Osteoblast (primary cell): ENCODE measurements around the gene MAPK10. TPM values are rescaled to one million over a fixed set of nuclear protein-coding genes. Genes with fewer than 3 reads are reported as not detected.

Experiments used
- DNase-seq: peaks from one replicate; pipeline ENCODE4 v3.0.0; 2011; ENCODE audit warnings: low spot score, mixed read lengths; ENCODE audit not compliant: insufficient read length; ENCODE audit errors: missing footprints
- H2AFZ ChIP-seq: 2 replicates; pipeline ENCODE4 v1.6.0; 2011; ENCODE audit warnings: mild to moderate bottlenecking, low read length
- H3K27ac ChIP-seq: 2 replicates; pipeline ENCODE4 v1.5.1; 2011; ENCODE audit warnings: mild to moderate bottlenecking, low read depth, low read length, moderate library complexity
- H3K27me3 ChIP-seq: 2 replicates; pipeline ENCODE4 v1.6.0; 2012; ENCODE audit warnings: mild to moderate bottlenecking, control low read depth, inconsistent platforms, low read length, moderate library complexity; ENCODE audit not compliant: insufficient read depth
- H3K36me3 ChIP-seq: 2 replicates; pipeline ENCODE4 v1.5.1; 2011; ENCODE audit warnings: mild to moderate bottlenecking, low read length, control low read depth, moderate library complexity; ENCODE audit not compliant: insufficient read depth
- H3K4me1 ChIP-seq: 2 replicates; pipeline ENCODE4 v1.5.1; 2011; ENCODE audit warnings: mild to moderate bottlenecking, low read length, control low read depth, moderate library complexity; ENCODE audit not compliant: insufficient read depth
- H3K4me2 ChIP-seq: 2 replicates; pipeline ENCODE4 v1.6.0; 2011; ENCODE audit warnings: mild to moderate bottlenecking, low read length; ENCODE audit not compliant: insufficient read depth
- H3K4me3 ChIP-seq: fragments of 200-600 bp; sonication (generic); 3 replicates; pipeline ENCODE4 v1.5.1; 2012; ENCODE audit warnings: mild to moderate bottlenecking, low read length, inconsistent platforms; ENCODE audit not compliant: insufficient read depth
- H3K79me2 ChIP-seq: 2 replicates; pipeline ENCODE4 v1.6.0; 2012; ENCODE audit warnings: mild to moderate bottlenecking, low read length, control low read depth, inconsistent platforms; ENCODE audit not compliant: insufficient read depth
- H3K9me3 ChIP-seq: 2 replicates; pipeline ENCODE4 v1.5.1; 2011; ENCODE audit warnings: low read depth, low read length, control low read depth
- H4K20me1 ChIP-seq: 2 replicates; pipeline ENCODE4 v1.6.0; 2012; ENCODE audit warnings: mild to moderate bottlenecking, low read length, control low read depth; ENCODE audit not compliant: insufficient read depth
- total RNA-seq: library from RNA; depleted of rRNA; stranded (reverse); fragments of >200 nt; gene quantifications from 2 replicates; pipeline ENCODE4 v1.2.3, GENCODE V29; 2012
- TF ChIP-seq, protein P1 (sequence below): IDR thresholded peaks from 2 replicates; pipeline ENCODE4 v1.5.1; 2011; ENCODE audit warnings: mild to moderate bottlenecking, low read depth, low read length, moderate library complexity; ENCODE audit errors: extremely low read depth

The MAPK10 gene
- total RNA-seq, 1 donor = 13.0 TPM

DNA sequence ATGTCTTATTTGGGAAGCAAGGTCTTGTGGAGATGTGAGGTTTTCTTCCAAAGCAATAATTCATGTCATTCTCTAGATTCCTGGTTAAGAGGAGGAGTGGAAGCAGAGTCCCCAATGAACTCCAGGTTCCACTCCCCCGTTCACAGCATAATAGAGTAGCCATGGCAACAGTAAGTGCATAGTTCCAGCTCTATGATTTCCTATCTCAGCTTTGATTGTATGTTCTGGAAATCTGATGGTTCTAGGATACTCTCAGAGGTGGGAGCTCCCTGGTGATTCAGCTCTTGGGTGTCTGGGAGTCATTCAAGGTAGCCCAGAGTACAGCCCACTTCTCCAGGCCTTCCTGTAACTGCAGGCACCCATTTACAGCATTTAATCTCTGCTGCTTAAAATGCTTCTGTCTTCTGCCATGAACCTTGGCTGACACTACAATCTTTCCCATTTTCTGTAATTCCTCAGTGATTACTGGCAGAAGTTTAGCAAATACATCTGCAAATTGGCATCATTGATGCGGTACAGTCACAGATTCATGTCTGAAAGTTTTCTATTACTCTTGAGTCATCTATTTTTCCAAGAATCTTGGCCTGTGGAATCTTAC is 242.0 kb downstream of the MAPK10 start:
- Histone ChIP-seq H3K27me3 (no peaks in the 10 kb centered on the region), H3K9me3 (no peaks in the 10 kb centered on the region), H2AFZ (no peak overlapping the region), H4K20me1 (no peaks in the 10 kb centered on the region), H3K4me3 (no peak overlapping the region), H3K27ac (peak overlapping the region; percentile 85), H3K4me1 (peaks cover 25% of the 10 kb centered on the region), H3K79me2 (no peaks in the 10 kb centered on the region), H3K36me3 (no peaks in the 10 kb centered on the region), H3K4me2 (peak overlapping the region; percentile 64)
- peak; percentile 52 for DNase-seq
- TF ChIP-seq, protein P1, sequence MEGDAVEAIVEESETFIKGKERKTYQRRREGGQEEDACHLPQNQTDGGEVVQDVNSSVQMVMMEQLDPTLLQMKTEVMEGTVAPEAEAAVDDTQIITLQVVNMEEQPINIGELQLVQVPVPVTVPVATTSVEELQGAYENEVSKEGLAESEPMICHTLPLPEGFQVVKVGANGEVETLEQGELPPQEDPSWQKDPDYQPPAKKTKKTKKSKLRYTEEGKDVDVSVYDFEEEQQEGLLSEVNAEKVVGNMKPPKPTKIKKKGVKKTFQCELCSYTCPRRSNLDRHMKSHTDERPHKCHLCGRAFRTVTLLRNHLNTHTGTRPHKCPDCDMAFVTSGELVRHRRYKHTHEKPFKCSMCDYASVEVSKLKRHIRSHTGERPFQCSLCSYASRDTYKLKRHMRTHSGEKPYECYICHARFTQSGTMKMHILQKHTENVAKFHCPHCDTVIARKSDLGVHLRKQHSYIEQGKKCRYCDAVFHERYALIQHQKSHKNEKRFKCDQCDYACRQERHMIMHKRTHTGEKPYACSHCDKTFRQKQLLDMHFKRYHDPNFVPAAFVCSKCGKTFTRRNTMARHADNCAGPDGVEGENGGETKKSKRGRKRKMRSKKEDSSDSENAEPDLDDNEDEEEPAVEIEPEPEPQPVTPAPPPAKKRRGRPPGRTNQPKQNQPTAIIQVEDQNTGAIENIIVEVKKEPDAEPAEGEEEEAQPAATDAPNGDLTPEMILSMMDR = no peak

DNA sequence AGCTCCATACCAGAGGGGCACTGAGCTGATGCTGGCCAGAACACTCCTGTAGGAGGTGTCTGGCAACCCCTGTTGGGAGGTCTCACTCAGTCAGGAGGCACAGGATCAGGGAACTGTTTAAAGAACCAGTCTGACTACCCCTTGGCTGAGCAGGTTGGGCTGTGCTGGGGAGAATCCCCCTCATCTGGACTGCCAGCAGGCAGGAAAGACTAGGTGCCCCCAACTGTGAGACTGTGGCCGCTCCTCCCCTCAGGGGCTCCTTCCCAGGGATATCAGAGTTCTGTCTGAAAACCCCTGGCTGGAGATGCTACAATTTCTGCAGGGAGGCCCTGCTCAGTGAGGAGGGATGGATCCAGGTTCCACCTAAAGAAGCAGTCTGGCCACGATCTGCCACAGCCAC is 245.3 kb downstream of the MAPK10 start:
- no peaks in the 10 kb centered on the region for H3K27me3 ChIP-seq
- no peaks in the 10 kb centered on the region for H4K20me1 ChIP-seq
- H3K36me3 ChIP-seq = no peaks in the 10 kb centered on the region
- no peak overlapping the region for H3K4me3 ChIP-seq
- H3K79me2 ChIP-seq = no peaks in the 10 kb centered on the region
- DNase-seq = no peak
- no peak overlapping the region for H3K4me2 ChIP-seq
- H3K27ac ChIP-seq = no peak overlapping the region
- H3K9me3 ChIP-seq = no peaks in the 10 kb centered on the region
- TF ChIP-seq, protein P1 = no peak
- peaks cover 25% of the 10 kb centered on the region for H3K4me1 ChIP-seq
- H2AFZ ChIP-seq = no peak overlapping the region

DNA sequence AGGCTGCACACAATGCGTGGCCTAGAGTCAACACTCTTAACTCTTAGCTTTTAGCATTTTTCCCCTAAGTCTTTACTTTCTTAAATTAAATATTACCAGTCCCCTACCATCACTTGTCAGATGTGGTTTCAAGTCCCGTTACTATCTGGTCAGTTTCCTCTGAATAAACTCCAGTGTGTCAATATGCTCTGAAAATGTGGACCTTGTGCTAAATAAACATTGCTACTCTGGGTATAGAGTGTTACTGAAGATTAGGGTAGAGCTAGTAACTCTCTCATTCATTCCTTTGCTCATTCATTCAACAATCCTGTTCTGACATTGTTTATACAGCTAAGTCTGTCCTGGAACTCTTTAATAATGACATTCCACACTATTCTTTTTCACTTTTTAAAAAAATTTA is 251.0 kb downstream of the MAPK10 start:
- H4K20me1 ChIP-seq = no peaks in the 10 kb centered on the region
- TF ChIP-seq, protein P1 = no peak
- H3K36me3 ChIP-seq = no peaks in the 10 kb centered on the region
- no peak overlapping the region for H3K4me2 ChIP-seq
- no peak overlapping the region for H3K4me3 ChIP-seq
- no peaks in the 10 kb centered on the region for H3K27me3 ChIP-seq
- no peak overlapping the region for H2AFZ ChIP-seq
- H3K4me1 ChIP-seq = peaks cover 17% of the 10 kb centered on the region
- no peaks in the 10 kb centered on the region for H3K9me3 ChIP-seq
- no peak for DNase-seq
- H3K79me2 ChIP-seq = no peaks in the 10 kb centered on the region
- H3K27ac ChIP-seq = no peak overlapping the region

DNA sequence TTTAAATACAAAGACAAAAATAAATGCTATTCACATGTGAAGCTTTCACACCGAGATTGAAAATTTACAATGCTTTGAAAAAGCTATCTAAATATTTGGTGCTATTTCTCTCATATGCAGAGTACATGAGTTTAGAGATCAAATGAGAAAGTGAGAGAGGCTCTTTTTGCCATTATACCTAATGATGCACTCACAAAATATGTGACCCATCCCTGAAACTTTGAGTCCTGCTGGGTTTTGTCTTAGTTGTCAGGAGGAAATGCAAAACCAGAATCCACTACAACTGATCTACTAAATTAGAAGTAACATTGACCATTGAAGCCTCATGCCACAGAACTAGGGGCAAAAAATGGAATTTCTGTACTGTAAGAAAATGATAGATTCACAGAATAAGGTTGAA is 251.7 kb downstream of the MAPK10 start:
- TF ChIP-seq, protein P1 = no peak
- H3K36me3 ChIP-seq = no peaks in the 10 kb centered on the region
- DNase-seq = no peak

More for the DNA sequence above, 251.7 kb downstream of the MAPK10 start:
- Histone ChIP-seq H2AFZ (peak overlapping the region; percentile 25), H3K4me3 (no peak overlapping the region), H3K9me3 (no peaks in the 10 kb centered on the region), H3K27me3 (no peaks in the 10 kb centered on the region), H3K4me1 (peaks cover 17% of the 10 kb centered on the region), H3K4me2 (no peak overlapping the region), H3K79me2 (no peaks in the 10 kb centered on the region), H3K27ac (no peak overlapping the region), H4K20me1 (no peaks in the 10 kb centered on the region)
